Measurements from ENCODE around the gene STARD3.
"Not testable (repeated sequence)": the region's sequence is repeated elsewhere in the genome, so short reads cannot be mapped to it uniquely, and the experiment has no call there.

The STARD3 gene

DNA sequence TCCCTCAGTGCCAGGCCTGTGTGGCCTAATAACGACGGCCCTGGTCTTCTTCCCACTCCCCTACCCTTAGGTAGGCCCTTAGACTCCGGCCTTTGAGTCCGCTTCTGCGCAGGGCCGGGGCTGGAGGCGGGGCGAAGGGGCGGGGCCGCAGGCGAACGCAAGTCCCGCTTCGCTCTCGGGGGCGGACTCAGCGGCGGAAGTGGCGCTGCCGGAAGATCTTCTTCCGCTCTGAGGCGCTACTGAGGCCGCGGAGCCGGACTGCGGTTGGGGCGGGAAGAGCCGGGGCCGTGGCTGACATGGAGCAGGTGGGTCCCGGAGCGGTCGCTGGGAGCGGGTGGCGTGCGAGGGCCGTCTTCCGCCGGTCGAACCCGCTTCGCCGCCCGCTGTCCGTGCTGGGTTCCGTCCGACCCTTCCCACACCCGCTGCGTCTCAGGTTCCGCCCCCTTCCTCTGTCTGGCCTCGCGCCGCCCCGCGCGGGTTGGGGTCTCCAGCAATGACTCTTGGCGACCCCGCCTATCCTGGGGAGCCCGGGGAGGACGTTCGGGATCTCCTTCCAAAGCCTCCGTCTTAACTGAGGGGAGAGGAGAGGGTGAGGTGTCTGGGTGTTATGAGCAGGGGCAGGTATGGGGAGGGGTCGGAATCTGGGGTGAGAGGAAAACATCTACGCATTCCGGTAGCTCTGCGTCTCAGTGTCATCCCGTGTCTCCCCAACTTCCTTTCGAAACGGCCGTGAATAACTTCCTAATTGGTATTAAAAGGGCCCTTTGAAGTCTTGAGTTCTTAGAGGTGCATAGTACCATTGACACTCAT lies at the start of gene STARD3:
Gene STARD3 (plus strand): TSS at position 218 of the 810 bp plus-strand sequence. CDS start 16,388 bp downstream, outside the sequence.
- peak; percentile 71 for DNase-seq

DNA sequence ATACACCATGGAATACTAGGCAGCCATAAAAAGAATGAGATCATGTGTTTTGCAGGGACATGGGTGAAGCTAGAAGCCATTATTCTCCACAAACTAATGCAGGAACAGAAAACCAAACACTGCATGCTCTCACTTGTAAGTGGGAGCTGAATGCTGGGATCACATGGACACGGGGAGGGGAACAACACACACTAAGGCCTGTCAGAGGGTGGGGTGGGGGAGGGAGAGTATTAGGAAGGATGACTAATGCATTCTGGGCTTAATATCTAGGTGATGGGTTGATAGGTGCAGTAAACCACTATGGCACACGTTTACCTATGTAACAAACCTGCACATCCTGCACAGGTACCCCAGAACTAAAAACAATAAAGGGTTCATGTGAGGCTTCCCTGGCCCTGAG lies 46.8 kb upstream of the STARD3 start:
- not testable (repeated sequence) for DNase-seq

DNA sequence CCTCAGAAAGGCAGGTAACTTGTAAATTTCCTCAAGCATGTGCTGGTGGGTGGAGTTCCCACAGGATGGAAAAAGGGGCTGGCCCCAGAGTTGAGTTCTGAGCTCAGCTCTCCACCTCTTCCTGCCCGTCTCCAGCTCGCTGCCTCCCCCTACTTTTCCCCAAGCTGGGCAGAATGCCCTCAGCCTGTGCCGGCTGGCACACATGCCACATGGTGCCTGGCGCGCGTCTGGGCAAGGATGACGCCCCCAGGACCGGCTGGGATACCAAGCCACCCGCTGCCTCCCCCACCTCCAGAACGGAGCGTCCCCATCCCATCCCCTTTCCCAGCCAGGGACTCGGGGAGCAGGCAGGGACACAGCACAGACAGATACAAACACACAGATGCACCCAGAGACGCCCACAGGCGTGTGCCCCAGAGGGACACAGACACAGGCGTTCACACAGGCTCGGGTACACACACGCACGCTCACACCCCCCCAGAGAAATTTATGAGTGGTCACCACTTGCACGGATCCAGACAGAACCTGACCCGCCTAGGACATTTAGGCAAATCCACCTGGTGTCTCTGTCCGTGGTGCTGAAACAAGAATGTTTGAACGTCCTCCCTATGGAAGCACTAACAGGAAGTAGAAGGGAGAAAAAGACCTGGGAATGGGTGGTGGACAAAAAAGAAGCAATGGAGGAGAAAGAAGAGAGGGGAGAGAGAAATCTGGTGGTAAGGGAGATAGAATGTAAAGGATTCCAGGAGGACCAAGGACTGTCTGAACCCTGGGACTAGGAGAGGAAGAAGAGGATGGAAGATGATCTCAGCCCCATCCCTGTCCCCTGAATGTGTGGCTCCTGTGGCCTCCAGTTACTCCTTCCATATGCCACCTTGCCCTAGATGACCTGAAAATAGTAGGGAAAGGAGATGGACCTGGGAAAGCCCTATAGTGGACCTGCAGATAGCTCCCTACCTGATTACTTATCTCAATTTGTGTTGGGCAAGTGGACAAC lies 44.7 kb upstream of the STARD3 start:
- DNase-seq, result peak; percentile 25

DNA sequence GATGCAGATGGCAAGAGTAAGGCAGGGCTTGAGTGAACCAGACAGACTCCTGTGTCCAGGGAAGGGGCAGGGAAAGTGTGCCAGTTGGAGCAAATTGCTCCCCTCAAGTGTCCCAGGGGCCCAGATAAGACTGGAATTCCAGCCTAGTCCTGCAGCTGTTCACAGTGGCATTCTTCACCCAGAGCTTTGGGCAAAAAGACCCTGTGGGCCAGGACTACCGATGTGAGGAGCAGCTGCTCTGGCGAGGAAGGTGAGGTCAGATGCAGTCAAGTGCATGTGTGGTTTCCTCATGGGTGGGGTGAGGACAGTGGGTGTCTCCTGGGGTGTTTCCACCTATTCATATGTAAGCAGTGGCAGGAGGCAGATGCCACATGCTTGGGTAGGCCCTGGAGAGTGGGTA lies 43.6 kb upstream of the STARD3 start:
- no peak for DNase-seq

DNA sequence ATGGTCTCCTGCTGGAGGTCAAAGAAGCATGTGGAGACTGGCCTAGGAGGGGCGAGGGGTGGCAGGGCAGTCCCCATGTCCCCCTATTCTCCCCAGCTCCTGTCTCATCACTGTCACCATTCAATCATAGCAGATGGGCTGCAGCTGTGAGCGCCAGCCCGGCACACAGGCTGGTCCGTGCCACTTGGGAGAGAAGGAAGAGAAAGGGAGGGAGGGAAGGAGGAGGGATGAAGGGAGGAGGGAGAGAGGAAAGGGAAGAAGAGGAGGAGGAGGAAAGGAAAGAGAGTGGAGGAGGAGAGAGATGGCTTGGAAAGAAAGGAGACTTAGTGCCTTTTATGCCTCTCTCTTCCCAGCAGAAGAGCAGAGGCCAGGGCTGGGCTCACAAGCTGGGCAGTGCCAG lies 41.6 kb upstream of the STARD3 start:
- no peak for DNase-seq

DNA sequence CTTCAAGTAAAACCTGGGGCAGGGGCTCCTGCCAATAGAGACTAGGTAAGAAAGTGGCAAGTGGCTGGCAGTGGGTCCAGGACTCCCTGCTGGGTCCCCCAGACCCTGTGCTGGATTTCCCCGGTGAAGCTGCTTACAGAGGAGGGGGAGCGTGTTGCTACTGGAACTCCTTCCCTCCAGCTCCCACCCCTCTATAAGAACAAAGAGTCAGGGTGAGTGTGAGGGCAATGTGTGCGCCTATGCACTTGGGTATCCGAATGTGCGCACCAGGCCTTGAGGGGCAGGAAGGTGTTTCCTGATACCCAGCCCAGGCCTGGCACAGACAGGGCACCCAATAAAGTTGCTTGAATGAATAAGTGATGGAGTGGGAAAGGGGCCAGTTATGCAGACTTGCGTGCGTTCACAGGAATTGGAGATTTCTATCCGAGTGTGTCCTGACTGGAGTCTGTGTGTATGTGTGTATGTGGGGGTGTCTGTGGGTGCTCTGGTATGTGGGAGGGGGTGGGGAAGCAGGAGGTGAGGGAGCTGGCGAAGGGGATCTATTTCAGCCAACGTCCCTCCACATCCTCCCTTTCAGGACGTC lies 40.9 kb upstream of the STARD3 start:
- DNase-seq, result no peak

DNA sequence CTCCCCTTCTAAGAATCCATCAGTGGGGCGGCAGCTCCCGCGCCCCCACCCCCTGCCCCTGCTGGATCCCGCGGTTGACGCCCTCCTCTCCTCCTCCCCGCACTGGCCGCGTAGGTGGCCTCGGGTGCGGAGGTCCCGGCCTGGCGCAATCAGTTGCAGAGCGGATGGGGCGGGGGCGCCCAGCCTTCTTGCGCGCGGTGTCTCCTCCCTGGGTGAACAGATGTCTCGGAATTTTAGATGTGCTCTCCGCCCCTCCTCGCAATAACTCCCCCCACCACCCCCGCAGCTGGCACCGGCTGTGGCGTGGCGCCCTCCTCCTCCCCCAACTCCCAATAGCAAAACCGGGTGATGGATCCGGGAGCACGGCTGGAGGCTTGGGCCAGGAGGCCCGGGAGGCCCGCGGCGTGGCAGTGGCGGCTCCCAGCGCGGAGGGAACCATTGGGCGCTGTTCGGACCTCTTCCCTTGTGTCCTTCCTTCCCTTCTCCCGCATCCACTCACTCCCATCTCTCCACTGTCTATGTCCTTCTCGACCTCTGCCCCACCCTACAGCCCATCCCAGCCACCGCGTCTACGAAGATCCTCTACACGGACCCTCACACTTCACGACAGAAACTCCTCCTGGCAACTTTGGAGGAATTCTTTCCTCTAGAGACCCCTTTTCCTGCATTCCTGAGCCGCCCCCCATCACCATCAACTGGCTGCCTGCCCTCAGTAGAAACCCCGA lies 40.2 kb upstream of the STARD3 start:
- DNase-seq, result no peak

DNA sequence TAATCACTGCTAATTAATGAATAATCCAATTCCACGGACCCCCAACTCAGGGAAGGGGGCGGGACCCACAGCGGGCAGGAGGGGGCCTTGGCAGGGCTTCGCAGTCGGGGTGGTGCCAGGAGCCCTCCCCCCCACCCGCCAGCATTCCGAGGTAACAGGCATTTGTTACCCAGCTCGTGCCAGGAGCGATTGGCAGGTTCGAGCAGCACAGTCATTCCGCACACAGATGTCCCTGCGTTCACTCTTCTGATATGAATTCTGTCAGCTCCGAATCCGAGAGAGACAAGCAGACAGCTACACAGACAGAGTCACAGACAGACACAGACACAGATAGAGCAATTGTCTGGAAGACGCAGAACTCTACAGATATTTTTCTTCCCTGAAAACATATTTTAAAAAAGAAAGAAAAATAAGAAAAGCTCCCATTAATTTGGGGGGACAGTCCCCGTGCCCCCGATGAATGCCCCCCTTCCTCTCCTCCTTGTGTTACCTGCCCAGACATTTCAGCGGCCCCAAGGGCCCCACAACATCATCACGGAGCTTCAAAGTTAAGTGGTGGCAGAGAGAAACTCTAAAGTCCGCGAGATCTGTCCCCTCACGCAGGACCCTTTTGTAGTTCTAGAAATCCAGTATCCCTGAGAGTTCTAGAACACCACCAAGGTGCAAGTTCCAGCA lies 39.4 kb upstream of the STARD3 start:
- no peak for DNase-seq

DNA sequence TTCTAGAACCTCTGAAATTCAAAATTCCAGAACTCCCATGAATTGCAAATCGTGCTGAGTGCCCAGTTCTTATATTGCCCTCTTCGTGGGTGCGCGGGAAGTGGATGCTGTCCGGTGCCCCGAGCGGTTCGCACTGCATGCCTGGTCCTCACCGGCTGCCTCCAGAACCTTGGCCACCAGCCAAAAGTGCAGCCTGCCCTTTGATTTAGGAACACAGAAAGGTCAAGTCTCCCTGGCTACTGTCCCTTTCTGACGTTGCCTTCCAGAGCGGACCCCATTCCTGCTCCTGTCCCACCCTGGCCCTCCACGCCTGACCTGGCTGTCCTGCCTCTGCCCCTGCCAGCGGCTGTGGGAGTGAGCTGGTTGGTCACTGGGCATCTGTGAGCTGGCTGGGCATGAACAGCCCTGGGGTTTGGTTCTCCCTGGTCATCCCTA lies 38.9 kb upstream of the STARD3 start:
- no peak for DNase-seq

DNA sequence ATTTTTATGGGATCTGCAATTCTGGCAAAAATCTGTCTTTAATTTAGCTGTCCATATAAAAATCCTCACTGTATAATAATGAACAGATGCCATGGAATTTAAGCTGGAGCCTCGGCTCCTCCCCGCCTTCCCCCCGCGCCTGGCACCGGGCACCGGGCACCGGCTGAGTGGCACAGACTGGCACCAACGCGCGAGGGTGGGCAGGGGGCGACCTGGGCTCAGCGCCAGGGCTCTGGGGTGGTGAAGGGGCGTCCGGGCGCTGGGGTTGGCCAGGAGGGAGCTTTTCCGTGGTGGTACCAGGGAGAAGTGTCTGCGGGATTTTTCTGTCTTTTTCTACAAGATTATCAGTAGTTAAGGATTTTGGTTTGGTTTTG lies 38.3 kb upstream of the STARD3 start:
- no peak for DNase-seq

DNA sequence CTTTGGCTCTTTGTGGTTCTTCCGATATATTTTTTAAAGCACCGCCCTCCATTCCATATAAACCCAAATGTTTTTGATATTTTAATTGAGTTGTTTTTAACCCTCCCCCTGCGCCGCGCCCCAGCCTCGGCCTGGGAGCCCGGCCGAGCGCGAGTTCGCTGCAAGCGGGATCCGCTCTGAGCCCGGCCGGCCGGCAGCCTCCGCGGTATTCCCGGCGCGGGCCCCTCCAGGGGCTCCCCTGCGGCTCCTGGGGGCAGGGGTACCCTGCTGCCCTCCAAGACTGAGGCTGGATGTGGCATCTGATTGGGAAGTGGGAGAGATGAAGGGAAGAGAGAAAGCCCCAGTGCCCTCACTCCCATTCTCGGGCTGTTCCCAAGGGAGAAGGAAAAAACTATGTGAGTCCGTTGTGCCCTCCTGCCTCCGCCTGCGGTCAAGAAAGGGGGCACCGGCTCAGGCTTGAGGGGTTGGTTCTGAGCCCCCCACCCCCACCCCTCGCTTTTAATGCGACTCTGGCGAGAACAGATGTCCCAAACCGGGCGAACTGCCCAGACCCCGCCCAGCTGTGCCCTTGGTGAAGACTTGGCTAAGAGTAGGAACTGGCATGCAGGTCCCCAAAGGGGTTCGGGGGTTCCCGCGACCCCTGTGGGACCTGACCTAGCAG lies 37.8 kb upstream of the STARD3 start:
- DNase-seq, result no peak

DNA sequence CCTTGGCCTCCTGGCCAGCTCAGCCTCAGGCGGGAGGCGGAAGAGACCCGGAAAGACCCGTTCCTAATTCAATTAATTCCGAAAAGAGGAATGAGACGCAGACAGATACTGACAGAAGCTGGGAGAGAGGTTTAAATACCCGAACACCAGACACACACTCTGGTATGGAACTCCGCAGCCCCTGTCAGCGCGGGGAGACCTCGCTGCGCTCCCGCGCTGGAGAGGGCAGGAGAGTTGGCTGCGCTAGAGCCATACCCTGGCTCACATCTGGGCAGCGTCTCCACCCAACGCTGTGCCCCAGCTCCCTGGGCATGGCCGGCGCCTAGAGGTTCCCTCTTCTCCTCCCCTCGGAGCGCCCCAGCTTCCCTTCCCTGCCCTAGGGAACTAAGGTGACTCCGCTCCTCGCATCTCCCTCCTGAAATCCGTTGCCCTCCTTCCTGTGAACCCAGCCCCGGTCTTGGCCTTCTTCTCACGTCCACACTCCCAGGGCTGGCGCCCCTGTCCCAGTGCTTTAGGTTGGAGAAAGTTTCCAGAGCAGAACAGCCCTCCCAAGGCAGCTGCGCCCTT lies 37.2 kb upstream of the STARD3 start:
- no peak for DNase-seq

DNA sequence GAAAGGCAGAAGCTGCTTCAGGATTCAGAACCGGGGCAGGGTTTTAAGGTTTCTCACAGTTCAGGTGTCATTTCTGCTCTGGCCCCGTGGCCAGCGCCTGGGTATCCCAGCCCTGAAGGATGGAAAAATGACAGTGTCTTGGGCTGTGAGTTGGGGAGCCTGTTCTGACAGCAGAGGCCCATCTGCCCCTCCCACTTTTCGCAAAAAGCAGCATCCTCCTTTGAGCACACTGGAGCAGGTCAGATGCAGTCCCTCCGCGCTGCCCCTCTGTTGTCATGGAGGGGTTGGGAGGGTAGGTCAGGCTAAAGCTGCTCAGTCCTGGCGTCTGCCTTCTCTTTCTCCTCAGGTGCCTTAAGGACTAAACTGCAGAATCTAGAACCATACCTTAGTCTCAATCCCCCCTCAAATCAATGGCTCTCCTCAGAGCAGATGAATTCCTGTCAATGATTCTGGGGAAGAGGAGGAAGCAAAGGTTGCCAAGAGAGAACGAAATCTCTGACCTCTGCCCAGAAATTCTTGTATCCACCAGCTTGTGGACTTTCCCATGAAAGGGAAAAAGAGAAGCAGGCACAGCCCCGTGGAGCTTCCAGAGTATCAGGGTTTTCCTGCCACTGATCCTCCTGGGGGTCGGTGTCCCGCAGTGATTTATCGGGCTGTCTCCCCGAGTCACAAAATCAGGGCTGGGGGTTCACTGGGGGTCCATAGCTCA lies 36.5 kb upstream of the STARD3 start:
- DNase-seq, result no peak

DNA sequence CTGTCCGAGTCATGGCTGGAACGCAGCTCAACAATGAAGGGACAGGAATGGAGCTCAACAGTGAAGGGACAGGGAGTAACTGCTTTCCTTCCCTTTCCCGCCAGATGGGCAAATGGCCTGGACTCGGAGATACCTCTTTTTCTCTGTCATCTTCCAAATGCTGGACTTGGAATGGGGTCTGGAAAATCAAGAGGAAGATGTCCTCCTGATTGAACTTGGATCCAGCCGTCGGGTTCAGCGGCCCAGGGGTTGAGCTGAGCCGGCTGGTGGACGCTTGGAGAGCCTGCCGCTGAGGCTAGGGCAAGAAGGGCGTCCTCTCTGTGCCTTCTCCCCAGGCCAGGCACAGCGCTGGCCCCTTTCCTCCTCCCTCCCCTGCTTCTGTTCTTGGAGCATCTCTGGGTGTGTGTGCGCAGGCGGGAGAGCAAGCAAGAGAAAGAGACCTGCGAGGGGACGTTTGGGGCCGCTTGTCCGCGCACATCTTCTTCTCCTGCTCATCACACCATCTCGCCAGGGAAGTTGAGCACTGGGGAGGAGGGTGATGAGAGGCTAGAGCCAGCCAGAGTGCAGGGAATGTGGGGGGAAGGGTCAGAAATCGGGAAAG lies 35.8 kb upstream of the STARD3 start:
- no peak for DNase-seq

DNA sequence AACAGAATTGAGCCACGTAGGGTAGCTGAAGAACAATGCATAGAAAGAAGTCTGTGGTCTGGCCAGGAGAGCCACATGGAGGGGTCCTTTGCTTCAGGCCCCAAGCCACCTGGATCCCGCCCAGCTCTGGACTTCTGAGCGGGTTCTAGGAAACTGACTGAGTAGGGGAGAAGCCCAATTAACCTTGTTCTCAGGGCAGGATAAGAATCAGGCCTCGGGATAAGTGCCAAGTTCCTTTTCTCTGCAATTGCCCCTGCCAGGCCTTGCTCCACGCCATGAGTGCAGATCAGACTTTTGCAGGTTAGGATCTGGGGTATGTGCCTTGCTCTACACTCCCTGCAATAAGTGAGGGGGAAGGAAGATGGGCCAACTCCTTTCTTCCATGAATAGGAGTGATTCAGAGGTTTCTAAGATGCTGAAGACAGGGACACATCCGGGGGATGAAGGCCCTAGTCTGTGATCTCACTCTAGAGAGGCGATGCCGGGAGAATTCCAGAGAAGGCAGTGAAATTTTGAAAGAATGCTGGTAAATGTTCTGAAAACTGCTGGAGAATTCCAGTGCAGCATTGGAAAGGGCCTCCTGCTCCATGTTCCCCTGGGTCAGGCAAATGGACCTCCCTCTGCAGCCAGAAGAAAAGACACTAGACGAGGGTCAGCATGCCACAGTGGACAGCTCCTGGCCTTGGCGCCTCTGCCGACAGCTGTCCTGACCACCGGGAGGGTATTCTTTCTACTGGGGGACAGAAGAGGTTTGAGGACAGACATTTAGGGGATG lies 35.0 kb upstream of the STARD3 start:
- DNase-seq, result no peak

DNA sequence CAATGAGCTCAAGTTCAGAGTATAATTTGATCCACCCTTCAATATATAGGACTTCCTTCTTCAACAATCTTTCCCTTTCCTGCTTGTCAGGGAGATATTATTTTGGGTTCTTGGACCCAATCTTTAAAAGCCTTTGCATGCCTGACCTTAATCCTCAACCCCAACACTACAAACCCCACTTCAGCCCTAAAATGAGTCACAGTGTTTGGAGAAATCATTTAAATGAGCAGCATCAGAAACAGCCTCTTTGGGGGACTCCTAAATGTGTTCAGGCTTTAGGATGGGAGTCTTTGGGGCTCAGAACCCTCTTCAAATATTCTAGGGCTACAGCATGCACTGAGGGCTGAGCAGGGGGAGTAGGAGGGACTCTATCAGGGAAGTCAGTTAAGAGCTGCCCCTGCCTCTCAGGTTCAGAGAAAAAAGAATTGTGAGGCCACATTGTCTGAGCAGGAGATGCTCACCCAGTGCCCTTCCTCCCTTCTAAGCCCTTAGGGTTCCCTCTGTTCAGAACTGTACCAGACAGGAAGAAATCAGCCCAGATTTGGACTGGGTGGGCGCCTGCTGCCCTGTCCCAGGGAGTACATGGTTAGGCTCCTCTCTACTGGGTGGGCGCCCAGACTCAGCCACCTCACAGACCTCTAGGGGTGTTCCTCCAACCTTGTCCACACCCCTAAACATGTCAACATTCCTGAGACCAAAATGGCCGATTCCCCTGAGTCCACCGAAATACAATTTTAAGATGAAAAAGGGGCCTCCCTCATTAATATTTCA lies 34.2 kb upstream of the STARD3 start:
- DNase-seq, result no peak

DNA sequence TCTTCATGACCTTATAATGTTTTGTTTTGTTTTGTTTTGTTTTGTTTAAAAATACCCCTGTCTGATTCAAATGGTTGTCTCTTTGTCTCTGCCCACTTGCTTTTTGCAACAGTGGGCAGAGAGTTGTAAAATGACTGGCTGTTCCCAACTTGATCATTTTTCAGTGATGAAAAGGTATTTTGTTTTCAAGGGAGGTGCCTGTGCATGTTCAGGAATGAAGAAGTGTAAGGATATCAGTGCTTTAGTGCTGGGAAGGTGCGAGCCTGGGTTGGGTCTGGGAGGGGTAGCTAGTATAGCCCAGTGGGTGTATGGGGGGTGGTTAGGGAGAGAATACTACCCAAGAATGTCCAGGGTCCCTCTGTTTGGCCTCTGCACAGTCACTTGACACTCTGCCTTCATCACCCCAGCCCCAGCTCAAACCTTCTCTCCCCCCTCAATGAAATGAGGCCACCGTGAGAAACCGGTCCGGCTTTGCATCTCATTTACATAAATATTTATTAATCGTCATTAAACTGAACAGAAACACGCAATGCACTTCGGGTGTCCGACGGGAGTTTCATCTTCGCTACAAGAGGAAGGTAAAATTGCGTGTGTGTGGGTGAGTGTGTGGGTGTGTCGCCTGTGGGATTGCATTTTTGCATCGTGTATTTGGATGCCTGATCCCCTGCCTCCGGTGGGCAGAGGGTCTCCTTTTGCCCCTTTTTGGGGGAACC lies 33.5 kb upstream of the STARD3 start:
- no peak for DNase-seq
